Activated CD4-positive, CD25-positive, alpha-beta regulatory T cell treated with anti-CD3 and anti-CD28 coated beads, Interleukin-2, amount 50 U/mL, for 24 hours (primary cell): ENCODE data around the gene DENND6B.
"Not testable (repeated sequence)": the region's sequence is repeated elsewhere in the genome, so short reads cannot be mapped to it uniquely, and the experiment has no call there.

ENCODE experiments used
- ATAC-seq, 2 donors: fragments of 150-1000 bp; cut with Tn5 transposase; one replicate each; pipeline ENCODE4 v1.10.0; 2021; ENCODE audit warnings: mild to moderate bottlenecking in 1 of 2, moderate library complexity in 1 of 2

The DENND6B gene, protein sequence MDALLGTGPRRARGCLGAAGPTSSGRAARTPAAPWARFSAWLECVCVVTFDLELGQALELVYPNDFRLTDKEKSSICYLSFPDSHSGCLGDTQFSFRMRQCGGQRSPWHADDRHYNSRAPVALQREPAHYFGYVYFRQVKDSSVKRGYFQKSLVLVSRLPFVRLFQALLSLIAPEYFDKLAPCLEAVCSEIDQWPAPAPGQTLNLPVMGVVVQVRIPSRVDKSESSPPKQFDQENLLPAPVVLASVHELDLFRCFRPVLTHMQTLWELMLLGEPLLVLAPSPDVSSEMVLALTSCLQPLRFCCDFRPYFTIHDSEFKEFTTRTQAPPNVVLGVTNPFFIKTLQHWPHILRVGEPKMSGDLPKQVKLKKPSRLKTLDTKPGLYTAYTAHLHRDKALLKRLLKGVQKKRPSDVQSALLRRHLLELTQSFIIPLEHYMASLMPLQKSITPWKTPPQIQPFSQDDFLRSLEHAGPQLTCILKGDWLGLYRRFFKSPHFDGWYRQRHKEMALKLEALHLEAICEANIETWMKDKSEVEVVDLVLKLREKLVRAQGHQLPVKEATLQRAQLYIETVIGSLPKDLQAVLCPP

GRCh38 chr22:50326956-50327710, at the start of gene DENND6B:
DENND6B (minus strand) TSS chr22:50327012; CDS start chr22:50326988, 24 bp downstream.
- ATAC-seq = peak; percentile 95

DNA sequence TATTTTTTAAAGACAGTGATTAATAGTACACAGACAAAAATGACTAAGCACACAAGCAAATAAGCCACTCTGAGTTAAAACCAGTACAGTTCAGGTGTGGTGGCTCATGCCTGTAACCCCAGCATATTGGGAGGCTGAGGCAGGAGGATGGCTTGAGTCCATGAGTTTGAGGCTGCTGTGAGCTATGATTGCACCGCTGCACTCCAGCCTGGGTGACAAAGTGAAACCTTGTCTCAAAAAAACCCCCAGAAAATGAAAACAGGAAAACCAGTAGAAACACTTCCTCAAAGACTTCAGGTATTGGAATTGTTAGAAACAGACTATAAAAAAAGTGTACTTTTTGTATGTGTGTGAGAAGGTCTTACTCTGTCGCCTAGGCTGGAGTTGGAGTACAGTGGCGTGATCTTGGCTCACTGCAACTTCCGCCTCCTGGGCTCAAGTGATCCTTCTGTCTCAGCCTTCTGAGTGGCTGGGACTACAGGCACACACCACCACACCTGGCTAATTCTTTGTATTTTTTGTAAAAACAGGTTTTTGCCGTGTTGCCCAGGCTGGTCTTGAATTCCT, 49.4 kb upstream of the DENND6B start:
- peak in 1 of 2 donors; percentile 66 for ATAC-seq

DNA sequence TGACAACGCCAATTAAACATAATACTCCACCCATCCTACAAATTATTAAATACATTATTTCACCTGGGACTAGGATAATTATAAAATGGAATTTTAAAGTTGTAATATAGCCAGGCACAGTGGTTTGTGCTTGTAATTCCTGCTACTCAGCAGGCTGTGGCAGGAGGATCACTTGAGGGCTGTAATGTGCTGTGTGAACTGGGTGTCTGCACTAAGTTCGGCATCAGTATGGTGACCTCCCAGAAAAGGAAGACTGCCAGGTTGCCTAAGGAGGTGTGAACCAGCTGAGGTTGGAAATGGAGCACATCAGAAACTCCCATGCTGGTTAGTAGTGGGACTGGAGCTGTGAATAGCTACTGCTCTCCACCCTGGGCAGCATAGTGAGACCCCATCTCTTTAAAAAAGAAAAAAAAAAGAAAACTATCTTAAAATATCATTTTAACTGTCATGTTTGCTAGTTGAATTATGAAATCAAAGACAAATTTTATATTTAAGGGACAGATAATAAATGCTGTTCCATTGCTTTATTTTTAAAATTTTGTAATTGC, 44.4 kb upstream of the DENND6B start:
- no peak for ATAC-seq

GRCh38 chr22:50367778-50368500, 41.1 kb upstream of the DENND6B start:
- ATAC-seq = no peak

GRCh38 chr22:50363803-50364194, 37.0 kb upstream of the DENND6B start:
- not testable (repeated sequence) for ATAC-seq

DNA sequence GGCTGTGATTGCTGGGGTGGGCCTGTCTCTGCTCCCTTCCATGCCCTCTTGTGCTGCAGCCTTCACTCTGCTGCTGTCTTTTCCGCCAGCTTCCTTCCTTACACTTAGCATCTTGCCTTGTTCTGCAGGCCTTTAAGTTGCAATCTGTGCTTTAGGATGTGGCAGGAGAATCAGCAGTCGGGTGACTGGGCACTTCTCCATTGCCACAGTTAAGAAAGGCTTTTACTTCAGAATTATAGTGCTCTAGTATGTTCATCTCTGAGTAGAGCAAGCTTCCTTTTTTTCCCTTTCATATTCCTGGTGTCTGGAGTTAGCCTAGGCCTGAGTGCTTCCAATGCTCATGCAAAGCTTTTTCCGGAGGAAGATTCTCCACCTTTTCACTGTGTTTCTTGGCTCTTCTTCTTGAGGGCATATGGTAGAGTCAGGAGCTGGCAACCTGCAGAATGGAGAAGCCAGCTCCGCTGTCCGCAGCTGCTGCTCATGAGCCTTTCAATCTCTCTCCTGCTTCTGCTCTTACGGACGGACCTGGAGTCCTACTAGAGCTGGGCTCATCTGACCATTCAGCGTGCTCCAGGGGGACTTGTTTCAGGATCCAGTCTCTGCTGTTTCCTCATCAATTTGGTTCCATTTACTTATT, 36.5 kb upstream of the DENND6B start:
- no peak for ATAC-seq

- peak; percentile 81 to 82 for ATAC-seq
These were observed 34.9 kb upstream of the DENND6B start for GRCh38 chr22:50361688-50362087.

DNA sequence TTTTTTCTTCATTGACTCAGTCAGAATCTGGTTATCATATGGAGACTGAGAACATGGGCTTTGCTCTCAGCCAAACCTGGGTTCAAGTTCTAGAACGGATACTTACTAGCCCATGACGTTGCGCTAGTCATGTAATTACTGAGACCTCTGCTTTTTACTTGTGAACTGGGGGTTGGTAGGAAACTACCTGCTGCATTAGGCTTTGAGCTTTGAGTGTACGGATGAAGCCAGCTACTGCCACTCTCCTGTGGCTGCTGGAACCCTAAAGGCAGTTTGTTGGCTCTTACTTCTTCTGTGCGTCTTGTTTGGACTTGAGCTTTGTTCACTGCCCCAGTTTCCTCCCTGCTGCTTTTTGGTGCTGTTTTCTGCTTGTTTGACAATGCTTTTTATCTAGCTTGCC, 34.4 kb upstream of the DENND6B start:
- peak; percentile 72 to 74 for ATAC-seq

DNA sequence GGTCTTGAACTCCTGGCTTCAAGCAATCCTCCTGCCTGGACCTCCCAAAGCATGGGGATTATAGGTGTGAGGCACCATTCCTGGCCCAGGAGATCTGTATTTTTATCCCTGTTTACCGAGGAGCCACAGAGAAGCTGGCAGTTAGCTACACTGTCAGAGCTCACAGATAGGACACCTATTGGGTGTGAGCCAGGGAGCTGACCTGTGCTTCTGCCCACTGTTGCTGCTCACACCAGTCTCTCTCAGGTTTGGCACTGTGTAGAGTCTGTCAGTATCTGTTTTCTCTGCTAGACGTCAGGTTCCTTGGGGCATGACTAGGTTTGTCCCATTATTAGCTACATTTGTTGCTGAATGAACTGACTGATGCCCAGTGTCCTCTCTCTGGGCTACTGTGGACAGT, 33.8 kb upstream of the DENND6B start:
- no peak for ATAC-seq

DNA sequence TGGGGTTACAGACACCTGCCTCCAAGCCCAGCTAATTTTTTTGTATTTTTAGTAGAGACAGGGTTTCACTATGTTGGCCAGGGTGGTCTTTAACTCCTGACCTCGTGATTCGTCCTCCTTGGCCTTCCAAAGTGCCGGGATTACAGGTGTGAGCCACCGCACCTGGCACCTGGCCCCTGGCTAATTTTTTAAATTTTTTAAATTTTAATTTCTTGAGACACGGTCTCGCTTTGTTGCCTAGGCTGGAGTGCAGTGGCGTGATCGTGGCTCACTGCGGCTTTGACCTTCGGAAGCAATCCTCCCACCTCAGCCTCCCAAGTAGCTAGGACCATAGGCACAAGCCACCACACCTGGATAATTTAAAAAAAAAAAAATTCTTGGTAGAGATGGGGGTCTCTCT, 30.9 kb upstream of the DENND6B start:
- no peak for ATAC-seq

- no peak for ATAC-seq
These were observed 30.4 kb upstream of the DENND6B start for GRCh38 chr22:50357222-50357621.

- ATAC-seq = no peak
These were observed 29.4 kb upstream of the DENND6B start for GRCh38 chr22:50356186-50356585.

DNA sequence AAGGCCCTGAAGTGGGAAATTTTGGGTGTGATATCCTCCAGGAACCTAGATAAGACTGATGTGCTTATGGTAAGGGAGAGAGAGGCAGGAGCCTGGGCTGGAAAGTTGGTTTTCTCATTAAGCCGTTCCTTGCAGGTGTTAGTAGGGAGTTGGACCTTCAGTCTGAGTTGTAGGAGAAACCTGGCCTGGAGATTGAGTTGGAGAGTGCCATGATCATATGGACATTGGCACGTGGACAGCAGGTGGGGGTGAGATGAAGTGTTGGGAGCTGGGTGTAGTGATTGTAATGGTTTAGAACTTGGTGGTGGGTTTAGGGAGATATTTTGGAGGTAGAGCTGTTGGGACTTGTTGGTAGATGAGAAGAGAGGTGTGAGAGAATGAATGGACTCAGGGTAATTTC, 21.2 kb upstream of the DENND6B start:
- ATAC-seq = no peak

DNA sequence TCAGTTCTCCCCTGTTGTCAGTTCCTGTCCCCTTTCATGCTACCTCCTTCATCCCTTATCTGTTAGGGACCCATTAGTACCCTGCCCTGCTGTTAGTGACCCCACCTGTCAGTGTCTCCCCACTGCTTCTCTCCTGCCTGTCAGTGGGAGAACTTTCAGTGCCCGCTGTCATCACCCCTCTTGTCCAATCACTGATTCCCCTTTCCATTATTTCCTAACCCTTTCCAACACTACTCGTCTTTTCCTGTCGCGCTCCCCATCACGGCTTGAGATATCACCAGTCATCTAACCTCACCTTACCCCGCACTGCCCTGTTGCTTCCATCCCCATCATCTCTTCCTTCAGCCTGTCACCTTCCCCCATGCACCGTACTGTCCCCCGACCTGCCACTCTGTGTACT, 20.3 kb upstream of the DENND6B start:
- ATAC-seq = no peak

DNA sequence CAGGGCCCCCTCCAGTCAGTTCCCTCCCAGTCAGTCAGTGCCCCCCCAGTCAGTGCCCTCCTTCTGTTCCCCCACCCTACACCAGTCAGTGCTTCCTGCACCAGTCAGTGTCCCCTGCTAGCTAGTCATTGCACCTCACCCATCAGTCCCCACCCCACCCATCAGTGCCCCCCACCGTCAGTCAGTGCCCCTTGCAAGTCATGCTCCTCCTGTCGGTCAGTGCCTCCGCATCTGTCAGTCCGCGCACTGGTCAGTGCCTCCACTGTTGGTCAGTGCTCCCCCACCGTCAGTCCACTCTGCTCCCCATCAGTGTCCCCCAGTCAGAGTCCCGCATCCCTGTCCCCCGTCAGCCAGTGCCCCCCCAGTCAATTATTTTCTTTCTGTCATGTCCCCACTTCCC, 19.7 kb upstream of the DENND6B start:
- ATAC-seq = no peak

DNA sequence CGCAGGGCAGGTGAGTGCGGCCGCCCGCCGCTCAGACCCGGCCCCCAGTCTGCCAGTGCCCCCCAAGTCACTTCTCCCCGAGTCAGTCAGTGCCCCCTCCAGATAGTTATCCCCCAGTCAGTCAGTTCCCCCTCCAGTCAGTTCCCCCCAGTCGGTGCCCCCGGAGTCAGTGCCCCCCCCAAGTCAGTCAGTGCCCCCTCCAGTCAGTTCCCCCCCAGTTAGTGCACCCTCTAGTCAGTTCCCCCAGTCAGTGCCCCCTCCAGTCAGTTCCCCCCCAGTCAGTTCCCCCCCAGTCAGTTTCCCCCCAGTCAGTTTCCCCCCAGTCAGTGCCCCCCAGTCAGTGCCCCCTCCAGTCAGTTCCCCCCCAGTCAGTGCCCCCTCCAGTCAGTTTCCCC, 16.7 kb upstream of the DENND6B start:
- ATAC-seq = no peak

GRCh38 chr22:50342651-50343540, 16.1 kb upstream of the DENND6B start, which contains the start of gene PPP6R2:
PPP6R2 (plus strand) TSS chr22:50343327; CDS start chr22:50393909, 50,582 bp downstream.
- peak; percentile 80 to 83 for ATAC-seq

- ATAC-seq = peak; percentile 55 to 60
These were observed 15.3 kb upstream of the DENND6B start for GRCh38 chr22:50341977-50342650.

- no peak for ATAC-seq
These were observed 13.4 kb upstream of the DENND6B start for GRCh38 chr22:50339945-50340879.
